ENCODE measurements around the gene DAGLA. TPM values are rescaled to one million over a fixed set of nuclear protein-coding genes. Genes with fewer than 3 reads are reported as not detected.

DAGLA gene
- total RNA-seq, 1 donor from 2014 or later, result 0.25 TPM

- intact Hi-C loops (cut with micrococcal nuclease), result no loop called here
Observed at GRCh38 chr11:61706452-61707400, 26.5 kb downstream of the DAGLA start.

GRCh38 chr11:61707574-61707973, 27.4 kb downstream of the DAGLA start:
- intact Hi-C loops (cut with micrococcal nuclease), result no loop called here

- intact Hi-C loops (cut with micrococcal nuclease), result no loop called here
Observed at GRCh38 chr11:61709110-61709509, 28.9 kb downstream of the DAGLA start.

- intact Hi-C loops (cut with micrococcal nuclease), result no loop called here
Observed at GRCh38 chr11:61709572-61709971, 29.4 kb downstream of the DAGLA start.

- intact Hi-C loops (cut with micrococcal nuclease), result no loop called here
Observed at GRCh38 chr11:61710019-61710418, 29.8 kb downstream of the DAGLA start.

GRCh38 chr11:61711037-61711436, 30.8 kb downstream of the DAGLA start:
- intact Hi-C loops (cut with micrococcal nuclease), result no loop called here

DNA sequence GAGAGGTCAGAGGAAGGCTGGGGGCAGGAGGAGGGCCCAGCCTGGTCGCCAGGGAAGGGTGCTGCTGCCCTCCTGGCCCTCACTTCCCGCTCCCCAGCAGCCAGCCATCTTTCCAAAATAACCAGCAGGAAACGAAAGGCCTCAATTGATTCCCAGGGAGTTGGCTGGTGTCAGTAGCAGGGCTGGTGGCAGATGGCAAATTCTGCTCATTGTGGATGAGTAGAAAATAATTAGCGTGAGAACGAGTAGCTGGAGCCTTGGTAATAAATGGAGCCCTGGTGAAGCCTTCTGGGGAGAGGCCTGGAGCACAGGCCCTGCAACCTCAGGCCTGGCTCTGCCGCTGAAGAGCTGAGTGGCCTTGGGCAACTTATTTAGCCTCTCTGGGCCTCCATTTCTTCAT, 31.3 kb downstream of the DAGLA start:
- intact Hi-C loops (cut with micrococcal nuclease), result no loop called here

- intact Hi-C loops (cut with micrococcal nuclease), result no loop called here
Observed at GRCh38 chr11:61712314-61712713, 32.1 kb downstream of the DAGLA start.

- intact Hi-C loops (cut with micrococcal nuclease), result no loop called here
Observed at GRCh38 chr11:61712846-61713245, 32.7 kb downstream of the DAGLA start.

GRCh38 chr11:61713464-61713863, 33.3 kb downstream of the DAGLA start:
- intact Hi-C loops (cut with micrococcal nuclease), result no loop called here

DNA sequence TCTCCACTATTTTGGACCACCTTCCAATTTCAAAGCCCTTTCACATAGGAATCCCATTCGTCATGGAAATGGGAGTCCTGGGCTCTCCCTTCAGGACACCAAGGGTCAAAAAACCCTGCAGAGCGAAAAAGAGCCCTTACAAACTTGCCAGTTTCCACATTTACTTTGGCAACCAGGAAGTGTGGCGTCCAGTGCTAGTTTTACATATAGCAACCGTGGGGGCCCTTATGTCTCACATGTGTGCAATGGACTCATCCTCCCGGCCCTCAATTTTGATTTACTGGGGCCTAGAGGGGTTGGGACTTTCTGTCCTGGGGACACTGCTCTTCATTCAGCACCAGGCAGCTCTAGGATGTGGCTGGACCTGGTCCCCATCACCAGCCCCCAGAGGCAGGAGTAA, 33.7 kb downstream of the DAGLA start:
- intact Hi-C loops (cut with micrococcal nuclease), result no loop called here

- intact Hi-C loops (cut with micrococcal nuclease), result no loop called here
Observed at GRCh38 chr11:61714316-61714715, 34.1 kb downstream of the DAGLA start.

DNA sequence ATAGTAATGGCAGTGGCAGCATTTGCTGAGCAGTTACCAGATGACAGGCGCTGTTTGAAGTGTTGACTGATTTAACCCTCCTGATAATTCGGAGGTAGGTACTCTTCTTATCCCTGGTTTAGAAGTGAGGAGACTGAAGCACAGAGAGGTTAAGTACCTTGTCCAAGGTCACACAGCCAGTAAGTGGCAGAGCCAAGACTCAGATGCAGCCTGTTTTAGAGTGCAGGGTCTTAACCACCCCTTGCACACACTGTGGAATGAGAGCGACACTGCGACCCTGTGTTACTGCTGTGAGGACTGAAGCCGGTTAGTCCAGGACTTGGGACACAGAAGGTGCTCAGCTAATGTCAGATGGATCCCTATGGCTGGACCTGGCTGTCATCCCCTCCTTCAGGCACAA, 34.7 kb downstream of the DAGLA start:
- intact Hi-C loops (cut with micrococcal nuclease), result no loop called here

DNA sequence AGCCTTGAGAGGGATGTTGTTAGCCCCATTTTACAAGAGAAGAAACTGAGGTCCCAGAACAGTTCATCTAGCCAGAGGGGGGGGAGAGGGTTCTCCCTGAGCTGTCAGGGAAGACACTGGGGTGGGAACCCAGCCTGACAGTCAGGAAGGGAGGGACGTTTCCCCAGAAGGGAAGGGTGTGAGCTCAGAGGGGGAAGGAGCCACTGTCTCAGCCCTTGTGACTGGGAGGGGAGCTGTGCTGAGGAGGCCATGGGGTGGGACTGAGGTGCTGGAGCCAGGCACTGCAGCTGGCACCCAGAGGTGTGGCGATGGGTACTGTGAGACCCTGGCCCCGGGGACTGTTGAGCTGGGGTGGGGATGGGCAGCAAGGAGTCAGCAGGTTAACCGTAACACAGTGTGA, 35.7 kb downstream of the DAGLA start:
- intact Hi-C loops (cut with micrococcal nuclease), result no loop called here

- intact Hi-C loops (cut with micrococcal nuclease), result no loop called here
Observed at GRCh38 chr11:61716478-61717285, 36.5 kb downstream of the DAGLA start.

GRCh38 chr11:61717286-61718033, 37.3 kb downstream of the DAGLA start:
- intact Hi-C loops (cut with micrococcal nuclease), result no loop called here

GRCh38 chr11:61718046-61718531, 37.9 kb downstream of the DAGLA start:
- intact Hi-C loops (cut with micrococcal nuclease), result no loop called here

DNA sequence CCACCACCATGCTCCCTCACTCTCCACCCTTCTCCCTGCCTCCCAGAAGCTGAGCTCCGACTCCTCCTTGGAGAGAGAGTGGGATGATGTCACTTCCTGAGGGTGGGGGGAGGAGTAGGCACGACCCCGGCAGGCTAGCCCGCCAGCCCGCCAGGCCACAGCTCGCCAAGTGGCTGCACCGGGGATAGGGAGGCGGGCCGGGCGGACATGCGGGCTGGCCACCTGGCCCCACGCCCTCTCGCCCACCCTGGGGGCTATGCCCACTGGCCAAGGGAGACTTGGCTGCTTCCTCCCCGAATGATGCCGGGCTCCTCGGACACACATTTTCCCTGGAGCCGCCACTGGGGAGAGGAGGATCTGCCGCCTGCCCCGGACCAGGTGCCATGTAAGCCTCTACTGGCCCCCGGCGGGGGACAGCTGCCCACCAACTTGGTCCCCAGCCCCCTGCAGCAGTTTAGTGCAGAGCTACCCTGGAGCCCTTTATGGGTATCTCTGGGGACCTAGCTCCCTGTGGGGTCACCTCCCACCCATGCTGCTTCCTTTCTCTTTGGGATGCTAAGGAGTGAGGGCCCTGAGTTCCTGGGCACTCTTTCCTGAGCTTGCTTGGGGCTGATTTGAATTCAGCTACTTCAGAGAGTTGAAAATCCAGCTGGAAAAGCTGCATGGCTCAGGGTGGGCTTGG, 38.6 kb downstream of the DAGLA start:
- intact Hi-C loops (cut with micrococcal nuclease), result no loop called here

DNA sequence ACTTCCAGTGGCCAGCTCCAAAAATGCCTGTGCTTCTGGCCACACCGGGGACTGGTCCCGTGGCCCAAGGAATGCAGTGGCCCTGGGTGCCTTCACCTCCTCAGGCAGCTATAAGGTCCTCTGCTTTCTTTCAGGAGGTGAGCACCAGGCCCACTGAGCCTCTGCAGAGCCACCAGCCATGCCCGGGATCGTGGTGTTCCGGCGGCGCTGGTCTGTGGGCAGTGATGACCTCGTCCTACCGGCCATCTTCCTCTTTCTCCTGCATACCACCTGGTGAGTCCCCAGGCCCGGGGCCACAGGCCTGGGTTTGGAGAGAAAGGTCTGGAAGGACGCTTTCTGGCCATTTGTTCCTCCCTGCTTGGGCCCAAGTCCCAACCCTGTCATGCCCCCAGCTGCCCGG, 39.8 kb downstream of the DAGLA start:
- intact Hi-C loops (cut with micrococcal nuclease), result no loop called here

GRCh38 chr11:61720597-61720996, 40.4 kb downstream of the DAGLA start:
- intact Hi-C loops (cut with micrococcal nuclease), result no loop called here

DNA sequence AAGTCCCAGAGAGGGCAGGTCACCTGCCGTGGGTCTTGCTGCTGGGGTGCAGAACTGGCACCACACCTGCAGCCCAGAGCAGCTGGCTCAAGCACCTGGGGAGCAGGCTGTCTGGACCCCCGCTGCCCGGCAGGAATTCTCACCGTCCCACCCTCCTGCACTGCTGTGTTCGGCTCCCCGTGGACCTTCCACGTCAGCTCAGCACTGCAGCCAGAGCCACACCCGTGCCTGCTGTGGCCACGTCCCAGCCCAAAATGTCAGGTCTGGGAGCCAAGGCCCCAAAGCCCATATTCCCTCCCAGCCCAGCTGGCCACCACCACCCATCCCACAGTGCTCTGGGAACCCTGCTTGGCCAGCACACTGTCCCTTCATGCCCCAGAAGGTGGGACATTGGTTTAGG, 44.2 kb downstream of the DAGLA start:
- intact Hi-C loops (cut with micrococcal nuclease), result no loop called here
